NCI-H526 treated with DMSO at 0.1 percent for 48 hours (cell line): ENCODE data around the gene DEUP1.
"Not testable (repeated sequence)": the region's sequence is repeated elsewhere in the genome, so short reads cannot be mapped to it uniquely, and the experiment has no call there.

Experiments
- DNase-seq: peaks from one replicate; lab custom pipeline; 2025; lab: John Stamatoyannopoulos, UW

Gene DEUP1

DNA sequence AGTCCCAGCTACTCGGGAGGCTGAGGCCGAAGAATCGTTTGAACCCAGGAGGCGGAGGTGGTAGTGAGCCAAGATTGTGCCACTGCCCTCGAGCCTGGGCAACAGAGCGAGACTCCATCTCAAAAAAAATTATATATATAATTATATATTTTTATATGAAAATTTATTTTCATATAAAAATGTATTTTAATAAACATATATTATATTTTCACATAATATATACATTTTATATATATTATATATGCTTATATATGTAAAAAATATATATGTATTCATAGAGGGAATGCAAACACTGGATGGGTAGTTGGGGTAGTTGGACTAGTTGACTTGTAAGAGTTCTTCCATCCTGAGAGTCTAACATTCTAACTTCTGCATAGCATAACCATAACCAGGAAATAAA, 20.3 kb downstream of the DEUP1 start:
- no peak for DNase-seq

DNA sequence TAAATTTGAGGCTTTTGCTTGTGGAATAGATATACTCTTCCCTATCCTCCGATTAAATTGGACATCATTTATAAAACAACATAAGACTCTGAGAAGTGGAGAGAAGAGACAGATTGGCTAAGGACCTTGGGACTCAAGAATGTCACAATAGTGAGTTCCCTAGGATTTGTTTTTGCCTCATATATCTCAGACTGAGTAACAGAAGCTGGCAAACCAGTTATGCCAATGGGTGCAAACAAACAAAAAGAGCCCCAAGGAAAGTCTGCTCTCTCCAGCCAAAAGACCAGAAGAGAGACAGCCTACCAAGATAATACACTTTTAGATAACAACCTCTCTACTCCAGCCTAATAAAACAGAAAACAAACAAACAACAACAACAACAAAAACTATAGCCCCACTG, 28.9 kb downstream of the DEUP1 start:
- no peak for DNase-seq

DNA sequence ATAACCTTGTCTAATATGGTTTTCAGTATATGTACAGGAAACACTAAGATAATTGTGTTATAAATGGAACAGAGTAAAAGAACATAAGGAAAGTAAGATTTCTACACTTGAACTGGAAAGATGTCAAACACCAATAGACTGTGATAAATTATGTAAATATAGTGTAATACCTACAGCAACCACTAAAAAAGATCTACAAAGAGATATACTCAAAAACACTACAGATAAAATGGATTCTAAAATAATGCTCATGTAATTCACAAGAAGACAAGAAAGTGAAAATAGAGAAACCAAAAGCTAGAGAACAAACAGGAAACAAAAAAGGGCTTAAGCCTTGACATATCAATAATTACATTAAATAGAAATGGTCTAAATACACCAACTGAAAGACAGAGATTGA, 30.9 kb downstream of the DEUP1 start:
- no peak for DNase-seq

DNA sequence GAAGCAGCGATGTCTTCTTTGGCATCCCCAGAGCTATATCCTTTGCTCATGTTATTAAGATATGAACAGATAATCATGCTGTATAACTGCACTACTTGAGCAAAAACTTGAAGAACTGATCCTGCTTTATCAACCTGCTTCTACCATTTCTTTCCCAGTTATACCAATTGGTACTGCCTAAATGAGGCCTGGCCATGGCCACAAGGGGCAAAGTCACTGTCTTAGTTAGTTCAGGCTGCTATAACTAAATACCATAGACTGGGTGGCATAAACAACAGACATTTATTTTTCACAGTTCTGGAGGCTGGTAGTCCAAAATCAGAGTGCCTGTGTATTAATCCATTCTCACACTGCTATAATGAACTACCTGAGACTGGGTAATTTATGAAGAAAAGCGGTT, 37.5 kb downstream of the DEUP1 start:
- DNase-seq = no peak

DNA sequence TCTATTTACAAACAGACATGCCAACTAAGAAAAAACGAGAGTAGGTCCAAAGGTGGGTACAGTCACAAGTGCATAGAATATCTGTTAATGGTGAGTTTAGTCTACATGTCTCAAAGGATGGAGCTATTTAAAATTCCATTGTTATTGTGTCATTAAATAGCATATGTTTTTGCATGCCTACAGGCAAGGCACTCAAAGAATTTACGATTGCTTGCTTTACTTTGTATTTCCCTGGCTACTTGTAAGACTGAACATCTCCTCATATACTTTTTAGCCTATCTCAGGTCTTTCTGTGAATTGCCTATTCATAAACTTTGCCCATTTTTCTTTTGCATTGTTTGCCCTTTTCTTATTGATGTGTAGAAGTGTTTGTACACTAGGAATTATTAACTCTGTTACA, 39.7 kb downstream of the DEUP1 start:
- no peak for DNase-seq

DNA sequence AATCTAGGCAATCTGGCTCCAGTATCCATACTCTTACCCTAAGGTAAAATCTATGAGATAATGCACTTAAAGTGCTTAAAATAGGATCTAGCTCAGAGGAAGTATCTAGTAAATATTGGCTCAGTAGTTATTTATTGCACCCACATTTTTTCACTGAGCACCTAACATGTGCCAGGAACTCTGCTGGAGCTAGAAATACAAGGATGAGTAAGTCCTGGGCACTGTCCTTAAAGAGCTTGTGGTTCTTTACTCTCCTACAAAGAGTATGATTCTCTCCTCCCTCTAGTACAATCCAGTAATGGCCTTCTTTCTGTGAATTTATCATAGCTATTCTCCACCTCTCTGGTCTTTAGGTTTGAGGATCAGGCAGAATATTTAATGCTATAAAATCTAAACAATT, 59.2 kb downstream of the DEUP1 start:
- DNase-seq = no peak

DNA sequence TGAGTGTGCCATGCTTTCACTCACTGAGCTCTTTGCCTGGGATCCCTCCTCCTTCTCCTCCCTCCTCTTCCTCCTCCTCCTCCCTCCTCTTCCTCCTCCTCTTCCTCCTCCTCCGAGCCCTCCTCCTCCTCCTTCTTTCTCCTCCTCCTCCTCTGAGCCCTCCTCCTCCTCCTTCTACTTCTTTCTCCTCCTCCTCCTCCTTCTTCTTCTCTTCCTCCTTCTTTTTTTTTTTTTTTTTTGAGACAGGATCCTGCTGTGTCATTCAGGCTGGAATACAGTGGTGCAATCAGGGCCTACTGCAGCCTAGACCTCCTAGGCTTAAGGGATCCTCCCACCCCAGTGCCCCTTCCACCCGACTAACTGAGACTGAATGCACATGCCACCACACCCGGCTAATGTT, 62.3 kb downstream of the DEUP1 start:
- DNase-seq = no peak

DNA sequence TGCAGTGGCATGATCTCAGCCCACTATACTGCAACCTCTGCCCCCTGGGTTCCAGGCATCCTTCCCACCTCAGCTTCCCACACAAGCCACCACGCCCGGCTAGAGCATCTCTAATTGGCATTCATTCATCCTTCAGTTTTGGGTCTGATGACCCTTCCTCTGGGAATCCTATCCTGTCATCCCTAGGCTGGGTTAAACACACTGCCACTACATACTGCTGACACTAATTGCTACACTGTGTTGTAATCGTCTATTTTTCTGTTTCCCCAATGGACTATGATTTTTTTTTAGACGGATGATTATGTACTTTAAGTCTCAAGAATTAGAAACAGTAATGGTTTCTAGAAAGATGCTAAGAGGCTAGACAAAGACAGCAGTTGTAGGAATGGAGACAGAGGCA, 62.8 kb downstream of the DEUP1 start:
- no peak for DNase-seq

DNA sequence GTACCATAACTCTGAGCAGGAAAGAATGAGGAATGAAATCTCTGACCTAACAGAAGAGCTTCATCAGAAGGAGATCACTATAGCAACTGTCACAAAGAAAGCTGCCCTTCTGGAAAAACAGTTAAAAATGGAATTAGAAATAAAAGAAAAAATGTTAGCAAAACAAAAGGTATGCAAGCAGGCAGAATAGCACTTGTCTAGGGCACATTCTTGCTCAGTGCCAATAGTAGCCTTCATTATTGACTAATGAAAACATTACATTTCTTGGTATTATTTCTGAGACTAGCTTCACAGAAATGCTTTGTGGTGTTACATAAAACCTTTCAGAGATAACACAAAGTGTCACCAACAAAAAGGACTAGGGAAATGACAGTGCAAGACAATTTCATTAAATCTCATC, 63.9 kb downstream of the DEUP1 start:
- peak; percentile 23 for DNase-seq

DNA sequence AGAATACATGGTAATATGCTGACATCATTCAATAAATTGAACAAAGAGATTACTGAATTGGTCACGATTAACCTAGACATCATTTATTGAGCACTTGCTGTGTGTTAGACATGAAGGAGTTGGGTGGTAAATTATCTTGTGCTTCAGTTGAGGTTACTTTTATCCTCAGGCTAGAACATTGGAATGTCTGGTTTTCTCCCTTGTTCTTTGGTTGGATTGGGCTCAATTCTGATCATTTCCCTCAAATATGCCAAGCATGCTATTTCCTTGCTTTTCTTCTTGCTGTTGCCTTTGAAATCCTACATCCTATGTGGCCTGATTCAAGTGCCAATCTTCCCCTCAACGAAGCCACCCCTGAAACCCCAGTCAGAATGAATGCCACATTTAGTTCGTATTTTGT, 65.8 kb downstream of the DEUP1 start:
- DNase-seq = no peak

DNA sequence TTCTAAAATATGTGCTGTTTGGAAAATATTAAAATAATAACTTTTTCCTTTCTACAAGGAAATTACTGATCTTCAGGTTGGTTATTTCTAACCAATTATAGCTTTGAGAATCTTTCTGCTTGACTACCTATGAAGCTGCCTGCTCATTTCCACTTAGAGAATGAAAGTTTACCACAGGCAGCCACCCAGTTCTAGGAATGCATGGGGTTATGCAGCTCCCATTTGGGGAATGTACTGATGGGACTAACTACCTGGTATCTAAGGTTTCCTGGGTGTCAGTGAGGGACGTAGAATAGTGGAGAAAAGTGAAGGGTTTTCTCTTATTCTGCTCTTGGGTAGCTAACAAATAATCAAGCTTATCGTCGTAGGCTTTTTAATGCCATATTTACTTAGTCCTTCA, 73.4 kb downstream of the DEUP1 start:
- DNase-seq = peak; percentile 18

DNA sequence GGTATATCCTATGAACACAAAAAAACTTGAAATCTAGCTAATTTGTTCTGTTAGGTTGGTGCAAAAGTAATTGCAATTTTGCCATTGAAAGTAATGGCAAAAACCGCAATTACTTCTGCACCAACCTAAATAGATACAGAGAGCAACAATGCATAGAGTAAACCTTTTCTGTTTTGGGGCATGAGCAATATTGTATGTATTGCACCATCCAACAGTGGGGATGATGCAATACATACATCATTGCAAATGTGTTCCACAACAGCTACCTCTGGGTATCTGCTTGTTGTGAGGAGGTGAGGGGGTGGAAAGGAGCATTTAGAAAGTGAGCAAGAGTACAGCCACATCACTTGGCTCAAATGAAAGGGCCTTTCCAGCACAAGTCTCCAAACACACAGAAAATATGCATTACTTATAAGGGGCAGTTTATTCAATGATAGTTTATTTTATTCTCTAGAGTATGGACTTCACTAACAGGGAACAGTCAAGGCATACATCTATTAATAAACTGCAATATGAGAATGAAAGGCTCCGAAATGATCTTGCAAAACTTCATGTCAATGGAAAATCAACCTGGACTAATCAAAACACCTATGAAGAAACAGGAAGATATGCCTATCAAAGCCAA, 77.3 kb downstream of the DEUP1 start:
- DNase-seq = no peak

DNA sequence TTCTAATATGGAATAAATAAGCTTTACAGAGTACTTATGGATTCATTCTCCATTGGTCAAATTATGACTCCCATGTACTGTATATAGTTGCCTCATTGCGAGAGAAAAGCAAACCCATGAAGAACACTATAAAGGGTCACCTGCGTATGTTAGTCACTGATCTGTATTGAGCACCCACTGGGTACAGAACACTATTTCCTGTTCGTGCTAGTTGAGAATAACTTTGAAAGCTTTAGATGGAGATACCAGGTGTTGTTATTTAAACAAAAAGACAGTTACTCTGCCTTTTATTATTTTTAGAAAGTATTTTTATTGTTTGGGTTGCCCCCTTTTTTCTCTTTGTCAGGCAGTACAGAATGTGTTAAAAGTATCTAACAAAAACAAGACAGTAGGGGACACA, 79.9 kb downstream of the DEUP1 start:
- DNase-seq = no peak

DNA sequence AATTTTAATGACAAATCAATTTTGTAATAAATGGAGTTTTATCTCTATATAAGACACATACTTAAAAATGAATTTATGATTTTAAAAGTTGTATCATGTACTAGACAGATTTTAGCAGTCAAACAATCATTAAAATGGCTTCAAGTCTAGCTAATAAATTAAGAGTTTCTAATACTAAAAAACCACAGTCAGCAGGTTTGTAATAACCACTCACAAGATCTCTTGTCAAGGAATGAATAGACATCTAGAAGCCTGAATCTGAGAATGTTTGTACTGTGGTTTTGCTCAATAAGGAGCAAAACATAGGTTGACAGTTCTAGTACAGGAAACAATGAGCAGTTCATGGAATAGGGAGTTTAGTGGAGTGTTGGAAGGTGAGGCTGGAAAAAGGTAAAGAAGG, 81.2 kb downstream of the DEUP1 start:
- no peak for DNase-seq

DNA sequence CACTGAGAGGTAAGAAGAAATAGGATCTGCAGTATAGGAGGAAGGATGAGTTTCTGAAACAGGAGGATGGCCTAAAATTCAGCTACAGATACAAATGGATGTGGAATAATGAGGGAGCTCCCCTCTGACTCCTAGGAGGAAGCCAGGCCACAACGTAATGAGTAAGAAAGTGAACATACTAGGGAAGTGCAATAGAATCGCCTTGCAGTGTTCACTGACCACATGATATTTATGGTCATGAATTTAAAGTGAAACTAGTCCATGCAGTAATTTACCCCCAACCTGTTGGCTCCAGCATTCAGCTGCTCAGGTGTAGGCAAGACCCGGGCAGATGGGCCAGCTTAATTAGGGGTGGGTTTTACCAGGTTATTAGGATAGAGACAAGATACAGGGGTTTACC, 101.7 kb downstream of the DEUP1 start:
- DNase-seq = no peak

DNA sequence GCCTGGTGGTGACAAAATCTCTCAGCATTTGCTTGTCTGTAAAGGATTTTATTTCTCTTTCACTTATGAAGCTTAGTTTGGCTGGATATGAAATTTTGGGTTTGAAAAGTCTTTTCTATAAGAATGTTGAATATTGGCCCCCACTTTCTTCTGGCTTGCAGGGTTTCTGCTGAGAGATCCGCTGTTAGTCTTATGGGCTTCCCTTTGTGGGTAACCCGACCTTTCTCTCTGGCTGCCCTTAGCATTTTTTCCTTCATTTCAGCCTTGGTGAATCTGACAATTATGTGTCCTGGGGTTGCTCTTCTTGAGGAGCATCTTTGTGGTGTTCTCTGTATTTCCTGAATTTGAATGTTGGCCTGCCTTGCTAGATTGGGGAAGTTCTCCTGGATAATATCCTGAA, 112.7 kb downstream of the DEUP1 start:
- not testable (repeated sequence) for DNase-seq

DNA sequence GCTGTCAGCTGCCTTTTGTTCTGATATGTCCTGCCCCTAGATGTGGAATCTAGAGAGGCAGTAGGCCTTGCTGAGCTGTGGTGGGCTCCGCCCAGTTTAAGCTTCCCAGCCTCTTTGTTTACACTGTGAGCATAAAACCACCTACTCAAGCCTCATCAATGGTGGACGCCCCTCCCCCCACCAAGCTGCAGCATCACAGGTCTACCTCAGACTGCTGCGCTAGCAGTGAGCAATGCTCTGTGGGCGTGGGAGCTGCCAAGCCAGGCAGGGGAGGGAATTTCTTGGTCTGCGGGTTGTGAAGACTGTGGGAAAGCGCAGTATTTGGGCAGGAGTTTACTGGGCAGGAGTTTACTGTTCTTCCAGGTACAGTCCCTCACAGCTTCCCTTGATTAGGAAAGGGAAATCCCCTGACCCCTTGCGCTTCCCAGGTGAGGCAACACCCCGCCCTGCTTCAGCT, 114.1 kb downstream of the DEUP1 start:
- DNase-seq = peak; percentile 86

DNA sequence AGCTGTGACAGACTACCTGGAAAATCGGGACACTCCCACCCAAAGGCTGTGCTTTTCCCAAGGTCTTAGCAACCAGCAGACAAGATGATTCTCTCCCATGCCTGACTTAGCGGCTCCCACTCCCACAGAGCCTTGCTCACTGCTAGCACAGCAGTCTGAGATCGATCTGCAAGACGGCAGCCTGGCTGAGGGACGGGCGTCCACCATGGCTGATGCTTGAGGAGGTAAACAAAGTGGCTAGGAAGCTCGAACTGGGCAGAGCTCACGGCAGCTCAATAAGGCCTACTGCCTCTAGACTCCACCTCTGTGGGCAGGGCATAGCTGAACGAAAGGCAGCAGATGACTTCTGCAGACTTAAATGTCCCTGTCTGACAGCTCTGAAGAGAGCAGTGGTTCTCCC, 127.7 kb downstream of the DEUP1 start:
- no peak for DNase-seq

DNA sequence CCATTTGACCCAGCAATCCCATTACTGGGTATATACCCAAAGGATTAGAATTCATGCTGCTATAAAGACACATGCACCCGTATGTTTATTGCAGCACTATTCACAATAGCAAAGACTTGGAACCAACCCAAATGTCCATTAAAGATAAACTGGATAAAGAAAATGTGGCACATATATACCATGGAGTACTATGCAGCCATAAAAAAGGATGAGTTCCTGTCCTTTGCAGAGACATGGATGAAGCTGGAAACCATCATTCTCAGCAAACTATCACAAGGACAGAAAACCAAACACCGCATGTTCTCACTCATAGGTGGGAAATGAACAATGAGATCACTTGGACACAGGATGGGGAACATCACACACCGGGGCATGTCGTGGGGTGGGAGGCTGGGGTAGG, 133.1 kb downstream of the DEUP1 start:
- not testable (repeated sequence) for DNase-seq

DNA sequence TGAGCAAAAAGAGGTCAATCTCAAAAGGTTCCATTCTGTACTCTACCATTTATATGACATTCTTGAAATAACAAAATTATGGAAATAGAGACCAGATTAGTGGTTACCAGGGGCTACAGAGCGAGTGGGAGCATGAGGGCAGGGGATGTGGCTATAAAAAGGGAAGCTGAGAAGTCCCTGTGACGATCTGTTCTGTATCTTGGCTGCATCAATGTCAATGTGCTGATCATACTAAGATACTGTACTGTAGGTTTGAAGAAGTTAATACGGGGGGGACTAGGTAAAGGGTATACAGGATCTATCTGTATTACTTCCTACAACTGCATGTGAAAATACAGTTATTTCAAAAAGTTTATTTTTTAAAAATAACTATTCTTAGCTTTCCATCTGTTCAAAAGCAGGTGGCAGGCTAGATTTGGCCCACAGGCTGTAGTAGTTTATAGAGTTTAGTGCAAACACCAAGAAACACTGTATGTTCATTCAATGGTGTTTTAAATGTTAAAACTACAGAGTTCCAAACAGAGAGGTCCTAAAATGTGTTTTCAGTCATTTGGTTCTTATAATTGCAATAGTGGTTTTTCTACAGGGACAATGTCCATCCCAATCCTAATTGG, 134.5 kb downstream of the DEUP1 start:
- DNase-seq = no peak

DNA sequence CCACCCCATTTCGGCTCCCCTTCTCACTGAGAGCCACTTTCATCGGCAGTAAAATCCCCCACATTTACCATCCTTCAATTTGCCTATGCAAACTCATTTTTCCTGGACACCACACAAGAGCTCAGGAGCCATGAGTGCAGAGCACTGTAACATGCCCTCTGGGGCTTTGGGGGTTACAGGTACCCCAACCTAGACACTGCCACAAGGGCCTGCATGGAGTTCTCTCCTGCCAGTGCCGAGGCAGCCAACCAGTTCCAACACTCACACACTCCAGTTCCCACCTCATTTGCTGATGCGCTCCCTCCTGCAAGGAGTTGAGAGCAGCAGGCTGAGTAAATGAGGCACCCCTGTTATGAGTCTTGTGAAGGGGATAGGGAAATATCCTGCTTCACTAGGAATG, 136.5 kb downstream of the DEUP1 start:
- peak; percentile 79 for DNase-seq

DNA sequence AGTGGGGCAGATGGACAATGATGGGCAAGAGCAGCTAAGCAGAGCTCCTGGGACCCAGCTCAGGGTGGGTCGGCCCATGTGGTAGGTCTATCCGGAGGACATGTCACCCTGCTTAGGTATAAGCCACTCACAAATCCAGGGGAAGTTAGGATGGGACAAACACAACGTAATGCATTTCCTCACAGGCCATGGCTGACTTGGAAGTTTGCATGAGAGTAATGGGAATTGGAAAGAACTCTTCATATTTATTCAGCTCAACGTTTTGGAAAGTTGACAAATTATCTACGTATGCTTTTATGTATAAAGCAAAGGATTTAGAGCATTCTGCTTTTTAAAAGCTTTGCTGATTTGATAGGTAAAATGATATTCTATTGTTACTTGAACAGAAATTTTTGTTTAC, 137.7 kb downstream of the DEUP1 start:
- peak; percentile 81 for DNase-seq

DNA sequence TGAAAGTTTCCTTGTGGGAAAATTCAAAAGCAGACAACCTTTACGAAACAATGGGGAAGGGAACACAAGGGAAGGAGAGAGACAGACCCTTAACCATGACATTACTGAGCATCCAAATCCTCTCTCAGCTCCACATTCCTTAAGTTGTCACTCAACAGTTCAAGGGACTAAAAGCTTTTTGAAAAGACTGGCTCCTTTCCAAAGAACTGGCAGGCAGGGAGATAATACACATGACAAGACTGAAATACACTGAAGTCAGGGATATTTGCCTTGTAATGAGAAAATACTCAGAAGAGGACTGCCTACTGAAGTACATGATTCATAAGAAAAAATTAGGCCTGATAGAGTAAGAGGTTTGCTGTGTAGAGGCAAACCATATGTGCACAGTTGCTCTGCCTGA, 143.6 kb downstream of the DEUP1 start:
- DNase-seq = no peak

DNA sequence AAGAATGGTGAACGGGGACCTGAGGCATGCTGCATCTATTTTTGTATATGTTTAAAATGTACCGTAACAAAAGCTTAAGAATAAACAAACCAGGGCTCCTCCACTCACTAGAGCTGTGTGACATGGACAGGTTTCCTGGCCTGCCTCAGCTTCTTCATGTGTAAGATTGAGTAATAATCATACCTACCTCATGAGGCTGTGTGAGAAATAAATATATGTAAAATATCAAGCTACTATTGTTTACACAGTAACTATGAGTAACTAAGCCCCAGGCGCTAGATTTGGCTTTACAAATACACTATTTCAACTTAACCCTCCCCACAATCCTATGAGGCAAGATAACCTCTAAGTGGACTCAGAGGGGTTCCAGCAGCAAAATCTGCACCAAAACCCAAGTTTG, 146.3 kb downstream of the DEUP1 start:
- peak; percentile 97 for DNase-seq
